HG02759 (cell line): ENCODE data around the gene CTNS.

Experiments used
- ATAC-seq: cut with Tn5 transposase; IDR thresholded peaks from one replicate; pipeline ENCODE4 v1.9.1; 2021; ENCODE audit warnings: mild to moderate bottlenecking, moderate library complexity; ENCODE audit not compliant: unreplicated experiment

CTNS gene

GRCh38 chr17:3708366-3708765 is 71.8 kb downstream of the CTNS start:
- no peak for ATAC-seq

GRCh38 chr17:3710951-3711383 is 74.4 kb downstream of the CTNS start:
- ATAC-seq, result peak; percentile 94
